ENCODE results near the gene CACNA1E. TPM values are rescaled to one million over a fixed set of nuclear protein-coding genes. Genes with fewer than 3 reads are reported as not detected.

Gene CACNA1E
- 1 to 10 TPM in 2 of 6 donors, under 1 TPM in 4; 0.17 to 1.4 (median 0.51) TPM for total RNA-seq

- Histone ChIP-seq H3K4me3 (peak within 1 kb of the TSS in 3 of 4 donors; percentile 18 to 38 (median 23)), H3K27me3 (peaks cover 0 to 39% (median 19%) of the 10 kb centered on the region in 4 donors), H3K36me3 (no peaks in the 10 kb centered on the region), H3K9me3 (no peaks in the 10 kb centered on the region), H3K4me1 (peaks cover 0 to 27% (median 8%) of the 10 kb centered on the region in 4 donors), H3K27ac (no peak within 1 kb of the TSS)
- WGBS, 2 donors, result 11 to 13% methylated on average over 24 to 43 of the region's 43 CpGs
- TF ChIP-seq CTCF (IDR thresholded peaks at IDR 0.05) (no peak), POLR2AphosphoS5 (IDR thresholded peaks at IDR 0.05) (no peak)
- DNase-seq (peak in 1 of 2 donors; percentile 70), ATAC-seq (ENCODE audit: low FRiP score in 2 of 2) (no peak)
These were observed at the start of gene CACNA1E for GRCh38 chr1:181483285-181484195. Gene CACNA1E, plus strand, starts transcription at chr1:181483517. Its CDS starts 228 bp downstream, at chr1:181483745.

GRCh38 chr1:181433931-181434330, 49.4 kb upstream of the CACNA1E start:
- ATAC-seq (ENCODE audit: low FRiP score in 2 of 2), result no peak

GRCh38 chr1:181438013-181438412, 45.3 kb upstream of the CACNA1E start:
- TF ChIP-seq POLR2AphosphoS5 (IDR thresholded peaks at IDR 0.05), result no peak
- no peak for TF ChIP-seq POLR2A (IDR thresholded peaks at IDR 0.05)
- no peak for TF ChIP-seq EP300 (IDR thresholded peaks at IDR 0.05)
- TF ChIP-seq CTCF (IDR thresholded peaks at IDR 0.05), result no peak
- Histone ChIP-seq H3K9me3 (no peaks in the 10 kb centered on the region), H3K4me3 (no peak overlapping the region), H3K27ac (no peak overlapping the region), H3K27me3 (no peaks in the 10 kb centered on the region), H3K36me3 (no peaks in the 10 kb centered on the region), H3K4me1 (no peaks in the 10 kb centered on the region)
- ATAC-seq (ENCODE audit: low FRiP score in 2 of 2) (no peak), DNase-seq (no peak)
- 83 to 92% methylated on average over 2 of the region's 2 CpGs for WGBS, 2 donors

More at GRCh38 chr1:181433931-181434330, 49.4 kb upstream of the CACNA1E start:
- H3K27me3 ChIP-seq, result no peaks in the 10 kb centered on the region
- H3K27ac ChIP-seq, result no peak overlapping the region
- TF ChIP-seq POLR2AphosphoS5 (IDR thresholded peaks at IDR 0.05) (no peak), CTCF (IDR thresholded peaks at IDR 0.05) (no peak), POLR2A (IDR thresholded peaks at IDR 0.05) (no peak), EP300 (IDR thresholded peaks at IDR 0.05) (no peak)
- H3K9me3 ChIP-seq, result no peaks in the 10 kb centered on the region
- H3K4me3 ChIP-seq, result no peak overlapping the region
- WGBS, 2 donors, result 67 to 79% methylated on average over 3 of the region's 3 CpGs
- H3K36me3 ChIP-seq, result no peaks in the 10 kb centered on the region
- no peaks in the 10 kb centered on the region for H3K4me1 ChIP-seq
- no peak for DNase-seq

GRCh38 chr1:181440510-181440909, 42.8 kb upstream of the CACNA1E start:
- no peak for DNase-seq
- Histone ChIP-seq H3K4me1 (no peaks in the 10 kb centered on the region), H3K4me3 (no peak overlapping the region), H3K9me3 (no peaks in the 10 kb centered on the region), H3K27me3 (no peaks in the 10 kb centered on the region), H3K27ac (no peak overlapping the region), H3K36me3 (no peaks in the 10 kb centered on the region)
- ATAC-seq (ENCODE audit: low FRiP score in 2 of 2), result no peak
- TF ChIP-seq CTCF (IDR thresholded peaks at IDR 0.05), result no peak
- no peak for TF ChIP-seq POLR2AphosphoS5 (IDR thresholded peaks at IDR 0.05)
- no peak for TF ChIP-seq POLR2A (IDR thresholded peaks at IDR 0.05)
- TF ChIP-seq EP300 (IDR thresholded peaks at IDR 0.05), result no peak
- WGBS, 2 donors, result 91 to 96% methylated on average over 4 of the region's 4 CpGs

GRCh38 chr1:181442181-181442525, 41.2 kb upstream of the CACNA1E start:
- Histone ChIP-seq H3K27ac (no peak overlapping the region), H3K9me3 (no peaks in the 10 kb centered on the region), H3K4me1 (no peaks in the 10 kb centered on the region), H3K36me3 (no peaks in the 10 kb centered on the region), H3K27me3 (no peaks in the 10 kb centered on the region), H3K4me3 (no peak overlapping the region)
- TF ChIP-seq EP300 (IDR thresholded peaks at IDR 0.05), result no peak
- TF ChIP-seq POLR2AphosphoS5 (IDR thresholded peaks at IDR 0.05), result no peak
- no peak for TF ChIP-seq CTCF (IDR thresholded peaks at IDR 0.05)
- TF ChIP-seq POLR2A (IDR thresholded peaks at IDR 0.05), result no peak
- ATAC-seq (ENCODE audit: low FRiP score in 2 of 2) (peak in 1 of 2 donors; percentile 56), DNase-seq (no peak)
